ENCODE data around the gene KNDC1.
A peak's percentile ranks its signal among the peaks of the same experiment; 100 is the strongest.

The KNDC1 gene

DNA sequence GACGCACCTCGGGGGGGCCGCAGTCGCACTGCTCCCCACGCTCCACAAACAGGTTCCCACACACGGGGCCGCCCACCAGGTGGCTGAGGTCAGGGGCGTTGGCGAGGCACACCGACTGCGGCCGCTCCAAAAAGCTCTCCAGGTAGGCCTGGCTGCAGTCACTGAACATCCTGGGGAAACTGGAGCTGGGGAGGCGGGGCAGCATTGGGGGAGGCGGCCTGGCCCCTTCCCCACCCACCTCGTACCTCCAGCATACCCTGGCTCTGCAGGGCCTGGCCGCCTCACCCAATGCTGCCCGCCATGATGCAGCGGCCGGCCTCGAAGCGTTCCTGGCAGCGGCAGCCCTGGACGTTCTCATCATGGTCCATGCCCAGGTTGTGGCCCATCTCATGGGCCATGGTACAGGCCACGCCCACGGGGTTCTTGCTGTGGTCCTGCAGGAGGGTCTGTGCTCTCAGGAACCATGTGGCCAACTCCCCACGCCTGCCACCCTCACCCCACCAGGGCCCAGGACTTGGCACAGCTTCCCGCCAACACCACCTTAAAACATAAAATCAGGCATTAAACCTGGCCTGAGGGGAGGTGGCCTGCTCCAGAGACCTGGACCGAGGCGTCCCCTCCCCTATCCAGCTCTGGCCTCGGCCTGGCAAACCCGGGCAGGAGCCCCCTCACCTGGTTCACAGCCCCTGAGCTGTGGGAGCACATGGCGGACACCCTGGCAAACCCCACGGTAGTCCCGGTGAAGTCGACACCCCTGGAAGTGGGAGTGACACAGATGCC is 111.7 kb downstream of the KNDC1 start:
- TF ChIP-seq, protein P1, sequence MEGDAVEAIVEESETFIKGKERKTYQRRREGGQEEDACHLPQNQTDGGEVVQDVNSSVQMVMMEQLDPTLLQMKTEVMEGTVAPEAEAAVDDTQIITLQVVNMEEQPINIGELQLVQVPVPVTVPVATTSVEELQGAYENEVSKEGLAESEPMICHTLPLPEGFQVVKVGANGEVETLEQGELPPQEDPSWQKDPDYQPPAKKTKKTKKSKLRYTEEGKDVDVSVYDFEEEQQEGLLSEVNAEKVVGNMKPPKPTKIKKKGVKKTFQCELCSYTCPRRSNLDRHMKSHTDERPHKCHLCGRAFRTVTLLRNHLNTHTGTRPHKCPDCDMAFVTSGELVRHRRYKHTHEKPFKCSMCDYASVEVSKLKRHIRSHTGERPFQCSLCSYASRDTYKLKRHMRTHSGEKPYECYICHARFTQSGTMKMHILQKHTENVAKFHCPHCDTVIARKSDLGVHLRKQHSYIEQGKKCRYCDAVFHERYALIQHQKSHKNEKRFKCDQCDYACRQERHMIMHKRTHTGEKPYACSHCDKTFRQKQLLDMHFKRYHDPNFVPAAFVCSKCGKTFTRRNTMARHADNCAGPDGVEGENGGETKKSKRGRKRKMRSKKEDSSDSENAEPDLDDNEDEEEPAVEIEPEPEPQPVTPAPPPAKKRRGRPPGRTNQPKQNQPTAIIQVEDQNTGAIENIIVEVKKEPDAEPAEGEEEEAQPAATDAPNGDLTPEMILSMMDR (conservative IDR thresholded peaks at IDR 0.05; ENCODE audit: low read depth) = no peak
- ChIA-PET POLR2A (ENCODE audit: low non-redundant PET) (interaction anchor here (0.6 kb wide), 1 partner anchor 824 kb away, joined by 7 read pairs; no protein-coding TSS in a partner anchor), CTCF (interaction anchor here (0.7 to 1.0 kb wide), 2 partner anchors 36 to 58 kb away, joined by 3 read pairs; no protein-coding TSS in a partner anchor)
- DNase-seq (ENCODE audit: low spot score) = no peak
- H3K27ac ChIP-seq = no peak overlapping the region

DNA sequence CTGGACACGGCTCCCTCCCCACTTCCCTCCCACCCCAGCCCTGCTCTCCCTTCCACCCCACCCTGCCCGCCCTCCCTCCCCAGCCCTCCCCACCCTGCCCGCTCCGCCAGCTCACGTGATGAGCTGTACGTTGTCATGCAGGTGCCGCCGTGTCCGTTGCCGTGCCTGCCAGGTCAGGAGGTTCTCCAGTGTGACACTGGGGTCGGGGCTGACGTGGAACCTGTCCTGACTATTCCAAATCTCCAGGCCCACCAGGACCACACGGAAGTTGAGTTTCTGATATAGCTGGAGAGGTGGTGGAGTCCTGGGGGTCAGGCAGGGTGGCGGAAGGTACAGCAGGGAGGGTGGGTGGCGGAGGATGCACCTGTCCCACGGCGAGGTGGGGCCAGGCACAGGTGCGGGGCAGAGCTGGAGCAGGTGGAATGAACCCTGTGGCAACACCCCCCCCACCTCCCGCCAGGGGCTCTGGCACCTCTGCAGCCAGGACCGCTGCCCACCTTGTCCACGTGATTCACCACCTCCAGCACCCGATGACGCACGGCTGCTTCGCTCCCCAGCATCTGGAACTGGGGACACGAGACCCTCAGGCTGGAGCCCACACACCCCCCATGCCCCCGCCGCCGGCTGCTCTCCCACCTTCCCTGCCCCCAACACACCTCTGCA is 112.4 kb downstream of the KNDC1 start:
- CTCF ChIA-PET = interaction anchor here (0.7 to 1.0 kb wide), 2 partner anchors 36 to 57 kb away, joined by 3 read pairs; no protein-coding TSS in a partner anchor
- DNase-seq (ENCODE audit: low spot score) = no peak
- H3K27ac ChIP-seq = no peak overlapping the region
- POLR2A ChIA-PET (ENCODE audit: low non-redundant PET) = no interaction called here
- TF ChIP-seq, protein P1 (conservative IDR thresholded peaks at IDR 0.05; ENCODE audit: low read depth) = no peak

DNA sequence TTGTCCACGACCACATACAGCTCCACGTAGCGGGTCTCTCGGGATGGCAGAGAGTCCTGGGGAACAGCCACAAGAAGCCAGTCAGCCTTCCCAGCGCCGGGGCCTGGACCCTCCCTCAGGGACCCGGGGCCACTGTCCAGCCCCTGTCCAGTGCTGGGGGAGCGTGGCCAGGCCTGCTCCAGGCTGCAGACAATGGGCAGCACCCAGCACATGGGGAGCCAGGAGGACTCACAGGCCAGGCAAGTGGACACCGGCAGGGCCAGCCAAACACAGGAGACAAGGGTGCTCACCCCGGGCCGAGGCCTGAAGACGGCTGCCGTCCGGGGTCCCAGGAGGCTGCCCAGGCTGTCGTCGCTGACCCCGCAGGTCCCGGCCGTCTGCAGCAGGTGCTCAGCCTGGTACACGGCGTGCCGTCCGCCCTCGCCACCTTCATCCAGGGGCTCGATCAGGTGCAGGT is 113.0 kb downstream of the KNDC1 start:
- ChIA-PET POLR2A (ENCODE audit: low non-redundant PET) (no interaction called here), CTCF (interaction anchor here (1.0 kb wide), 1 partner anchor 35 kb away, joined by 3 read pairs; no protein-coding TSS in a partner anchor)
- no peak overlapping the region for H3K27ac ChIP-seq
- no peak for DNase-seq (ENCODE audit: low spot score)
- TF ChIP-seq, protein P1 (conservative IDR thresholded peaks at IDR 0.05; ENCODE audit: low read depth) = no peak

DNA sequence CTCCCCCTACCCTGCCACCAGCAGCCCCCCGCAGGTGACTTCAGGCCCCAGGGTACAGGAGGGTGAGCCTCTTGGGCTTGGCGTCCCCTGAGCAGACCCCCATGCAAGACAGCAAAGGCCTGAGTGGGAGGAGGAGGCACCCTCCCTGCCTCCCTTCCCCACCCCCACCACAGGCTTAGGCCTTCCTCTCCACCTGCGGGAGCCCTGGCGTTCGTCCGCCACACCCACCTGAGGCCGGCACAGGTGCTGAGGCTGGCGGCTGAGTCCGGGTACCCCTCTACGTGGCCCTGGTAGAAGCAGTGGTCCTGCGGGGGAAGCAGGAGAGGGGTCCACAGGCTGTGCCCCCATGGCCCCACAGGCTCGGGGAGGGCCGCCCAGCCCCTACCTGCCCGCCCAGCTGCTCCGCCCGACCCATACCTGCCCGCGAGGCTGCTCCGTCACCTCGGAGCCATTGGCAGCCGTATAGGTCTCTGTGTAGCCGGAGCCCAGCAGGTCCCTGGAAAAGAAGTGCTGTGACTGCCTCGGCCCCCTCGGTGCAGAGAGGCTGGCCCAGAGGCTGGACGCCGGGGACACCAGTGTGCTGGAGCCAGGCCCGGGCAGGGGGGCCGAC is 113.6 kb downstream of the KNDC1 start:
- no peak for DNase-seq (ENCODE audit: low spot score)
- H3K27ac ChIP-seq = no peak overlapping the region
- TF ChIP-seq, protein P1 (conservative IDR thresholded peaks at IDR 0.05; ENCODE audit: low read depth) = no peak
- POLR2A ChIA-PET (ENCODE audit: low non-redundant PET) = no interaction called here
- CTCF ChIA-PET = interaction anchor here (0.6 kb wide), 1 partner anchor 11 kb away, joined by 4 read pairs; no protein-coding TSS in a partner anchor

DNA sequence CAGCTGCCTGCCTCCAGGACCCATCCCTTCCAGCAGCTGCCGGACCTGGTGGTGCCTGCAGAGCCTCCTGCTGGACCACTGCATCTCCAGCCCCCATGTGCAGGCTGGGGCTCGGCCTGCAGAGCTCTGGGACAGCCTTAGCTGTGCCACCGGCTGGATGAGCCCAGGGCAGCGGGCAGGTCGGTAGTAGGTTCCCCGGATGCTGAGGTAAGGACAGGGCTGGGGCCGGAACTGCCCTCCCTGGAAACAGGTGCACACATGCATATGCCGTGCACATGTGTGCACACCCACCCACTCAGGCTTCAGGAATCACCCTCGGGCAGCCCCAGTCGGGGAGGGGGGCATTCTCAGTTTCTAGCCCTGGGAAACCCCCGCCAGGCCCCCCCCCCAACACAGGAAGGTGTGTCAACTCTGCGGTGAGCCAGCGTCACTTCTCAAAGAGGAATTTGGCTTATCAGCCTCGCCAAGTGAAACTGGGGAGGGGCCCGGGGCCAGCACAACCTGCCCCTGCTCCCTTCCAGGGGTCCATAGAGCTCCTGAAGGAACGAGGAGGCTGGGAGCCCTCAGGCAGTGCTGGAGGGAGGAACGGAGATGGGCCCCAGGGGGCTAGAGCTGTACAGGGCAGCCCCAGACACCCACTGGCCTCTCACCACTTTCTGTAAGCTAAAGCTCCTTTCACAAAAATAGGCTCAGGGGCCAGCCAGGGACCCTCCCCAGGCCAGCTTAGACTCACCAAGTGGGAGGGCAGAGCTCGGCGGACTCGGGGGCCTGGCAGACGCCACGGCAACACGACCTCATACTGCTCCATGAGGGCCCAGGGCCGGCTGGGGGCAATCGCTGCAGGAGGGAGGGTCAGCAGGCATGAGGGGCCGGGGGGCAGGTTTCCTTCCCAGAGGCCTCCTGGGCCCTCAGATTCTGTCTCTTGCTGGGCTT is 115.0 kb downstream of the KNDC1 start:
- CTCF ChIA-PET = interaction anchor here (0.7 to 1.0 kb wide), 3 partner anchors 17 to 133 kb away, joined by 3 to 6 read pairs (median 4); no protein-coding TSS in a partner anchor
- DNase-seq (ENCODE audit: low spot score) = peak; percentile 75
- TF ChIP-seq, protein P1 (conservative IDR thresholded peaks at IDR 0.05; ENCODE audit: low read depth) = no peak
- POLR2A ChIA-PET (ENCODE audit: low non-redundant PET) = interaction anchor here (0.7 to 1.4 kb wide), 4 partner anchors 14 to 94 kb away, joined by 3 to 6 read pairs (median 4); no protein-coding TSS in a partner anchor
- H3K27ac ChIP-seq = peak overlapping the region; percentile 33; the same call in 1 of the 2 replicates
